NT2/D1 (cell line): ENCODE results near the gene RASSF3.
"Not testable (repeated sequence)": the region's sequence is repeated elsewhere in the genome, so short reads cannot be mapped to it uniquely, and the experiment has no call there.

Experiments
- DNase-seq: peaks from one replicate; pipeline ENCODE4 v3.0.0-alpha.2; 2011; ENCODE audit warnings: low read depth, low spot score
- H3K27me3 ChIP-seq: 2 replicates; pipeline ENCODE4 v1.6.0; 2011; ENCODE audit warnings: mild to moderate bottlenecking; ENCODE audit not compliant: insufficient read length, insufficient read depth
- H3K36me3 ChIP-seq: 2 replicates; pipeline ENCODE4 v1.6.1; 2011; ENCODE audit warnings: mild to moderate bottlenecking, low read length, mixed read lengths; ENCODE audit not compliant: insufficient read depth, insufficient read length
- H3K4me1 ChIP-seq: 2 replicates; pipeline ENCODE4 v1.5.1; 2011; ENCODE audit not compliant: insufficient read depth, insufficient read length
- H3K4me3 ChIP-seq: 2 replicates; pipeline ENCODE4 v1.5.1; 2011; ENCODE audit warnings: low read depth; ENCODE audit not compliant: insufficient read length
- H3K9ac ChIP-seq: 2 replicates; pipeline ENCODE4 v1.6.0; 2011; ENCODE audit warnings: low read depth; ENCODE audit not compliant: insufficient read length
- H3K9me3 ChIP-seq: 2 replicates; pipeline ENCODE4 v1.5.1; 2011; ENCODE audit warnings: mild to moderate bottlenecking, low read length; ENCODE audit not compliant: insufficient read depth
- SUZ12 ChIP-seq: IDR thresholded peaks from 2 replicates; pipeline ENCODE4 v1.6.1; 2011; ENCODE audit not compliant: insufficient read length, insufficient read depth; ENCODE audit errors: extremely low read depth
- YY1 ChIP-seq: IDR thresholded peaks from 2 replicates; pipeline ENCODE4 v1.6.1; 2011; ENCODE audit not compliant: insufficient read length, insufficient read depth
- ZNF274 ChIP-seq: IDR thresholded peaks from 2 replicates; pipeline ENCODE4 v1.6.1; 2011; ENCODE audit warnings: mild to moderate bottlenecking, low read depth, low read length

RASSF3 gene

GRCh38 chr12:64611341-64612284, 1.3 kb downstream of the RASSF3 start:
- TF ChIP-seq SUZ12 (no peak), YY1 (no peak), ZNF274 (no peak)
- no peaks in the 10 kb centered on the region for H3K4me1 ChIP-seq
- H3K36me3 ChIP-seq, result peaks cover 9% of the 10 kb centered on the region
- peak overlapping the region; percentile 84 for H3K4me3 ChIP-seq
- DNase-seq, result no peak
- H3K9me3 ChIP-seq, result no peaks in the 10 kb centered on the region
- peak overlapping the region; percentile 91 for H3K9ac ChIP-seq
- no peaks in the 10 kb centered on the region for H3K27me3 ChIP-seq

GRCh38 chr12:64612843-64613242, 2.5 kb downstream of the RASSF3 start:
- peaks cover 11% of the 10 kb centered on the region for H3K36me3 ChIP-seq
- H3K4me3 ChIP-seq, result no peak overlapping the region
- H3K4me1 ChIP-seq, result no peaks in the 10 kb centered on the region
- no peak for DNase-seq
- no peaks in the 10 kb centered on the region for H3K9me3 ChIP-seq
- TF ChIP-seq YY1, result no peak
- H3K9ac ChIP-seq, result no peak overlapping the region
- no peaks in the 10 kb centered on the region for H3K27me3 ChIP-seq

- H3K4me3 ChIP-seq, H3K27me3 ChIP-seq: not testable (repeated sequence)
These were observed 3.6 kb downstream of the RASSF3 start for GRCh38 chr12:64613775-64614398.

GRCh38 chr12:64616201-64616600, 5.9 kb downstream of the RASSF3 start:
- Histone ChIP-seq H3K4me3 (no peak overlapping the region), H3K36me3 (peaks cover 11% of the 10 kb centered on the region), H3K27me3 (no peaks in the 10 kb centered on the region), H3K9me3 (no peaks in the 10 kb centered on the region), H3K9ac (no peak overlapping the region), H3K4me1 (no peaks in the 10 kb centered on the region)
- DNase-seq, result no peak
- TF ChIP-seq YY1, result no peak
- no peak for TF ChIP-seq ZNF274
- TF ChIP-seq SUZ12, result no peak

More at GRCh38 chr12:64613775-64614398, 3.6 kb downstream of the RASSF3 start:
- H3K36me3 ChIP-seq, result peaks cover 11% of the 10 kb centered on the region
- H3K9ac ChIP-seq, H3K9me3 ChIP-seq, DNase-seq, H3K4me1 ChIP-seq: not testable (repeated sequence)

GRCh38 chr12:64618953-64619590, 8.8 kb downstream of the RASSF3 start:
- TF ChIP-seq YY1 (no peak), SUZ12 (no peak), ZNF274 (no peak)
- no peak for DNase-seq
- H3K9ac ChIP-seq, result no peak overlapping the region
- H3K9me3 ChIP-seq, result no peaks in the 10 kb centered on the region
- no peaks in the 10 kb centered on the region for H3K4me1 ChIP-seq
- no peak overlapping the region for H3K4me3 ChIP-seq
- H3K36me3 ChIP-seq, result peaks cover 11% of the 10 kb centered on the region
- no peaks in the 10 kb centered on the region for H3K27me3 ChIP-seq

- H3K4me1 ChIP-seq, result peaks cover 5% of the 10 kb centered on the region
- no peak for DNase-seq
- H3K36me3 ChIP-seq, result peaks cover 2% of the 10 kb centered on the region
- H3K27me3 ChIP-seq, result no peaks in the 10 kb centered on the region
- H3K9me3 ChIP-seq, result no peaks in the 10 kb centered on the region
- no peak overlapping the region for H3K4me3 ChIP-seq
- no peak overlapping the region for H3K9ac ChIP-seq
- no peak for TF ChIP-seq ZNF274
- no peak for TF ChIP-seq YY1
- TF ChIP-seq SUZ12, result no peak
These were observed 11.1 kb downstream of the RASSF3 start for GRCh38 chr12:64621257-64621942.

- TF ChIP-seq ZNF274, result no peak
- TF ChIP-seq SUZ12, result no peak
- TF ChIP-seq YY1, result no peak
- H3K27me3 ChIP-seq, result no peaks in the 10 kb centered on the region
- peaks cover 2% of the 10 kb centered on the region for H3K36me3 ChIP-seq
- no peak overlapping the region for H3K4me3 ChIP-seq
- no peak for DNase-seq
- no peaks in the 10 kb centered on the region for H3K9me3 ChIP-seq
- H3K4me1 ChIP-seq, result peaks cover 5% of the 10 kb centered on the region
- H3K9ac ChIP-seq, result no peak overlapping the region
These were observed 13.7 kb downstream of the RASSF3 start for GRCh38 chr12:64624035-64624434.
